Mesothelial cell of epicardium (in vitro differentiated cells): ENCODE data around the gene TNNI3K. TPM values are rescaled to one million over a fixed set of nuclear protein-coding genes. Genes with fewer than 3 reads are reported as not detected.

Source experiments
- DNase-seq, 2 experiments: peaks; one replicate each; pipeline ENCODE4 v3.0.0; 2021; ENCODE audit warnings: low spot score in 2 of 2; ENCODE audit not compliant: unreplicated experiment in 2 of 2
- H3K27ac Mint-ChIP-seq: 2 replicates; pipeline ENCODE4 v1.8.0; 2021; ENCODE audit warnings: mixed read lengths
- H3K27me3 Mint-ChIP-seq: 2 replicates; pipeline ENCODE4 v1.8.0; 2021; ENCODE audit warnings: low read depth, mixed read lengths
- H3K36me3 Mint-ChIP-seq: 2 replicates; pipeline ENCODE4 v1.8.0; 2021; ENCODE audit warnings: mixed read lengths
- H3K4me1 Mint-ChIP-seq: 2 replicates; pipeline ENCODE4 v1.8.0; 2021; ENCODE audit warnings: mixed read lengths
- H3K4me3 Mint-ChIP-seq: 2 replicates; pipeline ENCODE4 v1.8.0; 2021; ENCODE audit warnings: mild to moderate bottlenecking, moderate library complexity, mixed read lengths
- H3K9me3 Mint-ChIP-seq: 2 replicates; pipeline ENCODE4 v1.8.0; 2021; ENCODE audit warnings: mixed read lengths
- CTCF ChIP-seq: fragments of 200-600 bp; sonication (generic); IDR thresholded peaks from one replicate; pipeline ENCODE4 v1.5.0; 2021; ENCODE audit warnings: antibody characterized with exemption; ENCODE audit not compliant: unreplicated experiment
- total RNA-seq: library from RNA; stranded (reverse); gene quantifications from 3 replicates; pipeline ENCODE4 v1.2.1, GENCODE V29; 2021

The TNNI3K gene
- total RNA-seq, 1 donor from 2014 or later, result 1.5 TPM

GRCh38 chr1:74471470-74471869, 236.3 kb downstream of the TNNI3K start:
- DNase-seq, result no peak
- no peaks in the 10 kb centered on the region for H3K9me3 Mint-ChIP-seq
- peaks cover 39% of the 10 kb centered on the region for H3K27me3 Mint-ChIP-seq
- no peak for TF ChIP-seq CTCF
- no peak overlapping the region for H3K27ac Mint-ChIP-seq
- no peak overlapping the region for H3K4me3 Mint-ChIP-seq
- H3K4me1 Mint-ChIP-seq, result peaks cover 5% of the 10 kb centered on the region
- no peaks in the 10 kb centered on the region for H3K36me3 Mint-ChIP-seq

- H3K36me3 Mint-ChIP-seq, result no peaks in the 10 kb centered on the region
- no peak for DNase-seq
- peaks cover 5% of the 10 kb centered on the region for H3K4me1 Mint-ChIP-seq
- H3K9me3 Mint-ChIP-seq, result no peaks in the 10 kb centered on the region
- H3K4me3 Mint-ChIP-seq, result no peak overlapping the region
- peaks cover 49% of the 10 kb centered on the region for H3K27me3 Mint-ChIP-seq
- no peak overlapping the region for H3K27ac Mint-ChIP-seq
- TF ChIP-seq CTCF, result no peak
Observed at GRCh38 chr1:74474585-74474984, 239.4 kb downstream of the TNNI3K start.

- H3K9me3 Mint-ChIP-seq, result no peaks in the 10 kb centered on the region
- H3K27ac Mint-ChIP-seq, result no peak overlapping the region
- no peak overlapping the region for H3K4me3 Mint-ChIP-seq
- peaks cover 3% of the 10 kb centered on the region for H3K4me1 Mint-ChIP-seq
- H3K27me3 Mint-ChIP-seq, result peaks cover 41% of the 10 kb centered on the region
- DNase-seq, result no peak
- no peak for TF ChIP-seq CTCF
- H3K36me3 Mint-ChIP-seq, result no peaks in the 10 kb centered on the region
Observed at GRCh38 chr1:74478979-74479378, 243.8 kb downstream of the TNNI3K start.

- peaks cover 39% of the 10 kb centered on the region for H3K27me3 Mint-ChIP-seq
- H3K27ac Mint-ChIP-seq, result no peak overlapping the region
- H3K4me3 Mint-ChIP-seq, result no peak overlapping the region
- H3K36me3 Mint-ChIP-seq, result no peaks in the 10 kb centered on the region
- no peak for DNase-seq
- peaks cover 3% of the 10 kb centered on the region for H3K4me1 Mint-ChIP-seq
- no peaks in the 10 kb centered on the region for H3K9me3 Mint-ChIP-seq
- TF ChIP-seq CTCF, result no peak
Observed at GRCh38 chr1:74480068-74480467, 244.9 kb downstream of the TNNI3K start.

- H3K4me3 Mint-ChIP-seq, result no peak overlapping the region
- DNase-seq, result no peak
- no peak for TF ChIP-seq CTCF
- no peaks in the 10 kb centered on the region for H3K9me3 Mint-ChIP-seq
- no peaks in the 10 kb centered on the region for H3K4me1 Mint-ChIP-seq
- H3K27ac Mint-ChIP-seq, result no peak overlapping the region
- H3K36me3 Mint-ChIP-seq, result no peaks in the 10 kb centered on the region
- H3K27me3 Mint-ChIP-seq, result peaks cover 32% of the 10 kb centered on the region
Observed at GRCh38 chr1:74481607-74482006, 246.4 kb downstream of the TNNI3K start.

GRCh38 chr1:74485622-74486021, 250.4 kb downstream of the TNNI3K start:
- DNase-seq, result no peak
- Mint-ChIP-seq H3K4me1 (no peaks in the 10 kb centered on the region), H3K27me3 (peaks cover 16% of the 10 kb centered on the region), H3K27ac (no peak overlapping the region), H3K9me3 (no peaks in the 10 kb centered on the region), H3K4me3 (no peak overlapping the region), H3K36me3 (no peaks in the 10 kb centered on the region)
- no peak for TF ChIP-seq CTCF
